Measurements from ENCODE around the gene RNF8. TPM values are rescaled to one million over a fixed set of nuclear protein-coding genes. Genes with fewer than 3 reads are reported as not detected.

The RNF8 gene
- total RNA-seq, 1 donor from 2014 or later: 14.0 TPM

DNA sequence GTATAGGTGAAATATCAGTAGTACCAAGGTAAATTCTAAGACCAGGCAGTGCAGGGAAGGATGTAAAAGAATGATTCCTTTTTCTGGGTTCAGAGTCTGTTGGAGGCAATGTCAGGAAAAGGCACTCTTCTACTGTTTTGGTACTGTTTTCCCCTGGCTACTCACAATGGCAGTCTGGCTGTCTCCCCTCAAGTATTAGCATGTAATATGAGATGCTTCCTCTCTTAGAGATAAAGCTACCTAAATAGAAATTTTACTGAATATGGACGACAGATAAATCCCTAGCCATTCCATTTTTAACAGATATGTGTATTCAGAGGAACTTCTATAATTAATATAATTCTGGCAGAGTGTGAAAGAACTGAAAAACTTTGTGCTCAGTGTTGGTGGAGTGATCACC is 3.5 kb downstream of the RNF8 start:
- no peak for DNase-seq (ENCODE audit: low read depth)

DNA sequence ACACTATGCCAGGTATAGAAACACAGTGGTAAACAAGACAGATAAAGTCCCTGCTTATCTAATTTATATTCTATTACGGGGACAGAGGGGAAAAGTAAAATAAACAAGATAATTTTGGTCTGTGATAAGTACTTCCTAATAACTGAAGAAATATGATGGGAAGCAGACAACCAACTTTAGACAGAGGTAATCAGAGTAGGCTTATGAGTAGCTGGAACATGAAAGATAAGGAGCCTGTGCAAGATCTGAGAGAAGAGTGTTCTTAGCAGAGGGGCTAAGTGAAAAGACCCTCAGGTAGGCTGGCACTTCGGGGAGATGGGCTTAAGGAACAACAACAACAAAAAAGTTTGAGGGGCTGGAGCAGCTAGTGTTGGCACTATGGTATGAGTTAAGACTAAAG is 4.1 kb downstream of the RNF8 start:
- no peak for DNase-seq (ENCODE audit: low read depth)

DNA sequence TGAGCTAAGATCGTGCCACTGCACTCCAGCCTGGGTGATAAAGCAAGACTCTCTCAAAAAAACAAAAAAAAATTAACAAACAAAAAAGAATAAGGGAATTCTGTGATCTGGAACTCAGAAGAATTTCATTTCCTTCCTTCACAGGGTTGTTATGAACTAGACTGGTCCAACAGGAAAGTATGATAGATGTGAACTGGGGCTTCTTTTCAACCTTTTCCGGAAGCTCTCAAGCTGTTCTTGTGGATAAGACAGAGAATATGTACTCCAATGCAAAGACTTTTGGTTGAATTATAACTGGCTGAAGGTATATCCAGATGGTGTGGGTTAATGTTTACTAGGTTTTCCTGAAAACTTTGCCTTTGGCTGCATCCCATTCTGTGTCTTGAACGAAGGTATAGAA is 5.3 kb downstream of the RNF8 start:
- no peak for DNase-seq (ENCODE audit: low read depth)

DNA sequence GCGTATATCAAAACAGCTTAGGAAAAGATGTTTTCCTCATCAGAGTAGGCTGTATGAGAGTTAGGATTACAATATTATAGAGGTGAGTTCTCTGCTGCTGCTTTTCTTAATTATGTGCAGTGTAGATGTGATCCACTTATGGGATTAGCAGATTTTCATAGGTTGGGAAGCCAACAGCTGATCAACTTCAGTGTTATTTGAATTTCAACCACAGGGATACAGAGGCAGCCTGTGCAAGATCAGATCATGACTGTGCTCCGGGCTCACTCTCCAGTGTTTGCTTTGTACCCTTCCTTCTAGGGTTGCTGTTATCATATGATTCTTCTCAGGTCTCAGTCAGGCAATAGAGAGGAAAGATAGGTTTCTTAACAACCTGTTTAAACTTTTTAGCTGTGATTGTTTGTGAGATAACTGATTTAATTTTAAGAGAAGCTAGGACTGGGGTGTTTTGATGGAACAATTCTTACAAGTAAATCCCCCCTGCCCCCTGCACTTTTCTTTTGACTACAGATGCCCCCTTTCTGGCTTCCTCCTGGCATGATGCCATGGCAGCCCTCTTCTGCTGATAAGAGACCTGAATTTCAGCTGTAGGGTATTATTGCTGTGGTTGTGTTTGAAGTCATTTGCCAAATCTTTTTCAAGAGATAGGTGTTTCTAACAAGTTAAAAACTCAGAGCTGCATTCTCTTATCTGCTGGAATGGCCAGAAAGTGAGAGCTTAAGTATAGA is 8.5 kb downstream of the RNF8 start:
- DNase-seq (ENCODE audit: low read depth): no peak

DNA sequence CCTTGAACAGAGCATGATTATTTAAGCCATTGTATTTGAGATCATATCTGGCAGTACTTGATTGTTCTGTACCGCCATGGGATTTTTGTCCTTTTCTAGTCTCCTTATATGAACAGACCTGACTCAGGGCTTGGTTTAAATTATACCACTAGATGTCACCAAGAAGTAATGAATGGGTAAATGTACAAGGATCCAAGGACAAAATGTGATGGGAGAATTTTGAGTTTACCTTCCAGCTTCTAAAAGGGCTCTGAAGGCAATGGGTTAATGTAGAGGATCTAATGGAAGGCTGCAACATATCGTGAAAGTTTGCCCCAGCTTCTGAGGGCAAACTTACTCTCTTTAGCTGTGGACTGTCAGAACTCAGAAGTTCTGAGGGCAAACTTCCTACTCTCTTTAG is 12.0 kb downstream of the RNF8 start:
- DNase-seq (ENCODE audit: low read depth): peak; percentile 39

DNA sequence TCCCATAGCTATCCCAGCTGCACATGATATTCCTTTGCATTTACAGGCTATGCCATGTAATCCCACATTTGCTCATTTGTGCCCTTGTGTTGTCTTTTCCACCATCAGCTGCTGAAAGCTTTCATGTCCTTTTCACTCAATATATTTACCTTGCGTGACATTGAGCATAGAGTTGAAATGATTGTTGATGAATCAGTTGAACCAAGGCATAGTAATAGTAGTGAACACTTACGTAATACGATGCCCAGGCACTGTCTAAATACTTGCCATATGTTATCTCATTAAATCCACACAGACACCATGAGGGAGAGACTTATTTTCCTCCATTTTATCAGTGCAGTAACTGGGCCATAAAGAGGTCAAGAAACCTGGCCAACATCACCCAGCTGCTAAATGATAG is 13.1 kb downstream of the RNF8 start:
- DNase-seq (ENCODE audit: low read depth): no peak

DNA sequence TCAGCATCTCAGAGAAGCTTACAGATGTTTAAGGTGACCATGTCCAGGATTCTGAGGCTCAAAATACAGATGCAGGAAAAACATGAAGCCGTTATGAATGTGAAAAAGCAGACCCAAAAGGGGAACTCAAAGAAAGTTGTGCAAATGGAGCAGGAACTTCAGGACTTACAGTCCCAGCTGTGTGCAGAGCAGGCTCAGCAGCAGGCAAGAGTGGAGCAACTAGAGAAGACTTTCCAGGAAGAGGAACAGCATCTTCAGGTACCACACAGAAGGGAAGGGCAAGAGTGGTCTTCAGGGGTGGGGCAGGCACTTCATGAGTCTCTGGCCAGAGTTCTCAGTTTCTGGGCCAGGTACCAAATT is 15.2 kb downstream of the RNF8 start:
- no peak for DNase-seq (ENCODE audit: low read depth)

DNA sequence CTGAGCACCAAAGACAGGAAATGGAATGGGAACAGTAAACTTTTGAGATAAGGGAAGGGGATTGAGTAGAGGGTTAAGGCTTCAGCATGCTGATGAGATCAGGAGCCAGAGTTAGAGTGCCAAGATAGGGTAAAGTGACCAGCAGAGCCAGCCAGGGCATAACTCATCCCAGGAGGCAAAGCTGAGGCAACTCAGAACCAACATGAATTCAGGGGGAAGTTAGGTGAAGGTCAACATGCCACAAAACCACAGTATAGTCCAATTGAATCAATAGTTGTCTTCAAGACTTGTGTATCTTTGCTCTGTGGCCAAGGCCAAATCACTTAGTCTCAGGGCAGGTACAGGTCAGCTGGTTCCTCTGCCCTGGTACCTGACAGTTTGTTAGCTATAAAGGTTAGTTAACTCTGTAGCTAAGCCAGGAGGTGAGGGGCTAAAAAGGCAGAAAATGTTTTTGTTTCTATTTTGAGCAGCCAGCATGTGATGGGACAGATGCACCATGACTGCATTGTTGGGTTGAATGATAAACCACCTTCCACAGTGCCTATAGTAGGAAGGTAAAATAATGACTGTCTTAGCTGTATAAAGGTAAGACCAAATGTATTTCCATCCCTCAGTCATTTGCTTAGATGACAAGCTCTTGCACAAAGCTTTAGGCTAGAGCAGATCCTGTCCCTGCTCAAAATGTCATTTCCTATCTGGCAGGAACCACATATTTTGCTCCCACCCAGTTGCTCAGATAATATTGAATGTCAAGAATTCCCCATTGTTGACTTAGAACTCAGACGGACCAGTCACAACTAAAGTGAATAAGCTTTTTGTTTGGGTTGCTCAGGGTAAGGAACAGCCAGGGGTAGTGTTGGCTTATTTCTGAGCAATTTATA is 15.8 kb downstream of the RNF8 start:
- peak; percentile 40 for DNase-seq (ENCODE audit: low read depth)

DNA sequence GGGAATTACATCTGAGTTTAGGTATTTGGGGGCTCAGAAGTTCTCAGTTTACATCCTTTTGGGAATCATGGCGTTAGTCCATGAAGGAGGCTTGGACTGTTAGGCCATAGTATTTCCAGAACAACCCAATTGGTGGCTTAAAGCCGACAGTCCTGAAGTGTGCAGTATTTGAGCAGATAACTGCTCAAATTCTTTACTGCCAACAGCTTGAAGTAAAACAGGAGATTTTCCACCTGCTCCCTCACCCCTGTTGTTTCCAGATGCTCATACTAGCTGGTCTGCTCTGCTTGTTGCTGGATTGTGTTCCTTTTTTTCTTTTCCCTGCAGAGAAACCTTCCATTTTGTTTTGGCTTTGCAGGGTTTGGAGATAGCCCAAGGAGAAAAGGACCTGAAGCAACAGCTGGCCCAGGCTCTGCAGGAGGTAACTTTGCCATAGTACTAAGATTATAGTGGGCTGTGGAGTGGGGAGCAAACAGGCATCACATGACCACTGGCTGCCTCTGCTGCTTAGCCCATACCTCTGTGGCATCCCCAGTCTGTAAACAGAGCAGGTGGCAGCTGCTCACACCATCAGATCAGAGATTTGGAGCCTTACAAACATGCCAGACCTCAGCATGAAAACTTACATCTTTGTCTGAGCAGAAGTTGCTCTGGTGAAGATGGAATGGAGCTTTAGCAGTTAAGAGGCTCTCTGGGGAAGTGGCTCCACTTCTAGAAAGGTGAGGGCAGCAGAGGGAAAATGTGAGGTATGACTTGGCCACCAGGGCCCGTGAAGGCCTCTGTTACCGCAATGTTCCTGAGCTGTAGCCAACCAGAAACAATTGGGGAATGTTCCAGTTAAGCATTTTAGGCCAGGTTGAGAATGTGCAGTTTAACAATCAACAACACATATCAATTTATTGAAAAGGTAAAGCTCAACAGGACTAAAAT is 17.6 kb downstream of the RNF8 start:
- DNase-seq (ENCODE audit: low read depth): peak; percentile 52

DNA sequence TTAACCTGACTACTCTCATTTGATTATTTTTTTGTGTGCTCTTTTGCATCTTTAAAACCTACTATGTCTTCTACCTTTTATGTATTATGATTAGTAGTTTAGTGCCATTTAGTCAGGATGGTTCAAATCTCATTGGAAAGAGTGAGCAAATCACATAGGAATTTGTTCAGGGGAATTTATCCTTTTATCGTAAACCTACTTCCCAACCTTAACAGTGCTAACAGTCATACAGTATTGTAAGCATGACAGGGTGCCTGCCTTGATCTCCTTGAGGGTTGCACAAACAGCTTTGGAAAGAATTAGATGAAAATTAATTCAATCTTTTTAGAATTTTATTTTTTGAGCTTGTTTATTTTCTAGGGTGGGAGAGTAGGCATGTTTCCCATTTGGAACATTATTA is 18.3 kb downstream of the RNF8 start:
- no peak for DNase-seq (ENCODE audit: low read depth)

DNA sequence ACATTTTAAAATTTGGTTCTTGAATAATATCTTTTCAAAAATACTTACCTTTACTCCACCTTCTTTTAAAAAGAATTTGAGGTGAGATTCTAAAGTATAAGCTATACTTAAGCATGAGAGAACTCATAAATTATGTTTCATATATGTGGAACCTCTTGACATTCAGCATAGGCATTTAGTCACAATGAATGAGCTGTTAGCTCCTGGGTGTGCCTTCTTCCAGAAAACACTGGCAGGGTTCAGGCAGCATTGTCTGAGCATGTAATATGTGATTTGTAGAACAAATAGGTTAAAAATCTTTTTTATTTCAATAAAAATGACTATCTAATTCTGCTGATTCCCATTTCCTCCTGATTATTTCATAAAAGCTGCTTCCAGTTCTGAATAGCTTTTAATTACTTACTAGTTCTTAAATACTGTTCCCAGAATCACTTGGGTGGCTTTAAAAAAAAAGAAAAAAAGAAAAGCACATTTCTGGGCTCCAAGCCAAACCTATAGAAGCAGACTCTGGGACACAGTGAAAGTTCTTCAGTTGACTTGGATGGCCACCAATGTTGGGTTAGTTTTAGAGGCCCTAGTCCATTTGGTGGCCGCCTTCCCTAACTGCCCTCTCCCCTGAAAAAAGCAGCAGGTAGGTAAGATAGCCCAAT is 20.2 kb downstream of the RNF8 start:
- no peak for DNase-seq (ENCODE audit: low read depth)

DNA sequence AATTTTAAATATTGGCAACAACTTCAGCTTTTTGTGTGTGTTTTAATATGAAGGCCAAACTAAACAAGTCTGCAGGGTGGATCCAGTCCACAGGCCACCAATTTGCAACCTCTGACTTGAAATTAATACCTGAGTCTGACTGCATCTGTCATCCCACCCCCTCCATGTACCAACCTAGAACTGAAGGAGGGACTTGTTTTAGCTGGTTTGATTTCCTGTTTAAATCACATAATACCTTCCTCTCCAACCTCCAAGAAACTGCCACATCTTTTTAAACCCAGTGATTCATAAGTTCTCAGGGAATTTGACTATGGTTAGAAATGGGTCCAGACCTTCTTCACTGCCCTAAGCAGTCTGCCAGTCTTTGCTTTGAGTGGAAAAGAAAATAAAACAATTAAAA is 21.6 kb downstream of the RNF8 start:
- no peak for DNase-seq (ENCODE audit: low read depth)

DNA sequence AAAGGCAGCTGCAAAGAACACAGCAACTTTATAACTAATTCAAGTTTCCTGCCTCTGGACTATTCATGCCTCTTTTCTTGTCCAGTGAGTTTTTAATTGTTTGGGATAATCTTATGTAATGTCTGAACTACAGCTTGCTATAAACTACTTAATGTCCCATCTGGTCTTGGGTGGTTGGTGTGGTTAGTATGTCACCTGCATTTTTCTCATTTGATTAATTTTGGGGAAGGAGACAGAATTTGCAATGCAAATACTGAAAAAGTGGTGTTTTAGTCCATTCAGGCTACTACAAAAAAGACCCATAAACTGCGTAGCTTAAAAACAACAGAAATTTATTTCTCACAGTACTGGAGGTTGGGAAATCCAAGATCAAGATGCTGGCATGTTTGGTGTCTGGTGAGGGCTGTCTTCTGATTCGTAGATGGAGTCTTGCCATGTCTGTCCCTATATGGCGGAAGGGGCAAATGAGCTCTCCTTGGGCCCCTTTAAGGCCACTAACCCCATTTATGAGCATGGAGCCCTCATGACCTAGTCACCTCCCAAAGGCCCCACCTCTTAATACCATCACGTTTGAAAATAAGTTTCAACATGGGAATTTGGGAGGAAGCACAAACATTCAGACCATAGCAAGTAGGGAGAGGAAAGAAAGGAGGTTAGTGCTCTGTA is 22.4 kb downstream of the RNF8 start:
- DNase-seq (ENCODE audit: low read depth): no peak

DNA sequence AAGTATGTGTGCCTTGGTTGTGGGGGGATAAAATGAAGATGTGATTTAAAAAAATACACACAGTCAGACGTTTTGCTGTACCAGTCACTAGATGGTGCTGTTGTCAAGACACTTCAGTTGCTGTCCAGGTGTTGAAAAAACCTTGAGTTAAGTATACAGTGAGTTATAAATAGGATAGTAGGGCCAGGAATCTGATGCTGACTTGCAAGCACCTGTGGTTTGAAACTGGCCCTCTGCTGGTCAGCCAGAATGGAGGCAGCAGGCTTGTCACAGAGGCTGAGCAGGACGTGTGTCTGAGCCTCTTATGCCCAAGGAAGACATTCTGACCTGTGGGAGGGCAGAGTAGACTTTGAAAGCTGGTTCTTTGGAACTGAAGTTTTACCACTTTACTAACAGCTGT is 27.8 kb downstream of the RNF8 start:
- peak; percentile 64 for DNase-seq (ENCODE audit: low read depth)

DNA sequence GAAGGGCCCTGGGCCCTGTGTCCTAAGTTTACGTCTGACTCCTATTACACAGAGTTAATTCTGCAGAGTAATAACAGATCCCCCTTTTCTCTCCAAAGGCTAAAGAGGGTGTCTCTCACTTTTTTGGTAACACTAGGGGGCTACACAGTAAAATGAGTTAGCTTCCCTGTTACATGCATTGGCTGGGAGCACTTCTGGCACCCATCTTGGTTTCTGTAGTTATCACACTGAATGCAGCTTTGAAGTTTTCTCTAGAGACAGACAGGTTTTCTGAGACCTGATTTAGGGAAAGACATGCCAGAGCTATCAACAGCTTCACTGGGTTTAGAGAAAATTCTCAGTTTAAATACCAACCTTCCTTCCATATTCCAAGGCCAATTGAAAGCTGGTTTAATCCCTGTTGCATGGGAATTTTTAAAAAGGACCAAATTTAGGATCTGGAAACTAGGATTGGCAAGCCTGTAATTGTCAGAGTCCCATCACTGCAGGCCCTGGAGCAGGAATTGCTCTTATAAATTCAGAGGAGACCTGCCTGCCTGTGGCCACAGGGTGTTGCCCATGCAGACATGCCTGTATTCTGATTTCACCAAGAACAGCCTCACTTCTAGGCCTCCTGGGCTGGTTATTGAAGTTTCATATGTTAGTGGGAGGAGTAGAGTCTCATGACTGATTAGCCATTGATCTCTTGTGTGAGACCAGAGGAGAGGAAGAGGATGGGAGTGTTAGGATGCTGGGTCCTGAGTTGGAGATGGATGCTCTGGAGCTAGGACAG is 29.4 kb downstream of the RNF8 start:
- no peak for DNase-seq (ENCODE audit: low read depth)

DNA sequence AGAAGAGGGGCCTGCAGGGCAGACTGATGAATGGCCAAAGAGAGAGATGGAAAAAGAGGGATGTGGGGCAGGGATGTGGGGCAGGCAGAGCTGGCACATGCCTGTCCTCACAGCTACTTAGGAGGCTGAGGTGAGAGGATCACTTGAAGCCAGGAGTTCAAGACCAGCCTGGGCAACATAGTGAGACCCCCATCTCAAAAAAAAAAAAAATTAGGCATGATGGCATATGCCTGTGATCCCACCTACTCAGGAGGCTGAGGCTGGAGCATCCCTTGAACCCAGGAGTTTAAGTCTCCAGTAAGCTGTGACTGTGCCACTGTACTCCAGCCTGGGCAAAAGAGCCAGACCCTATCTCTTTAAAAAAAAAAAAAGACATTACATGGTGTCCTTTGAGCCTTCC is 34.8 kb downstream of the RNF8 start:
- no peak for DNase-seq (ENCODE audit: low read depth)

DNA sequence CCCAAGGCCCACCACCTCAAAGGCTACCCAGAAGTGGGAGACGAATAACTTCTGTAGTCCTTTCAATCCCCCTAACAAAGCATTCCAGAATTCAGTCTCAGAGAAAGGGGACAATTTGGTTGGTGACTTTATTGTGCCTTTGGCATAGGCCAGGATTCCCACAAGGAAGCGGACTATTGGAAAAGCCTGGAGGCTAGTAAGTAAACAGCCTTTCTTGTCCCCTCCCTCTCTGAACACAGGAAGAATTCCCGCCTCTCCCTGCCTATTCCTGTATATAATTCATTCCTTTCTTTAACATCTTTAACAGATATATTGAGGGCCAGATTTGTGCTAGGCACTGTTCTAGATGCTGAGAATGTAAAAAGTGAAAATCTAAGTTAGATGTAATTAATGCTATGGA is 36.1 kb downstream of the RNF8 start:
- no peak for DNase-seq (ENCODE audit: low read depth)

DNA sequence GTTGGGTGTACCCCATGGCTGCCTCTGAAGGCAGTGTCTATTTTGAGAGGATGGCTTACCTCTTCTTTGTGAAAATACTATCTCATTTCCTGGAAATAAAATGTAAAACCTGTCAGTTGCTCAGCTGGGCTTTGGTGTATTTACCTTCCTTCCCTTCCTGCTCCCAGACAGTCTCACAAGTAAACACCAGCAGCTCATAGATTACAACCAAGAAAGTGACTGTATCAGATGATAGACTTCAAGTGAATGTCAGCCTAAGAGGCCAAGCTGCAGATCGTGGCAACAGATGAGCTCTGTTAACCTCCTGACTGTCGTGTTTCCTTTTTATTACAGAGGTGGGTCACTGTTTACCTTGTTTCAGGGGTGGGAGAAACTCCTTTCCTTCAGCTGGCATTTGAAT is 37.3 kb downstream of the RNF8 start:
- no peak for DNase-seq (ENCODE audit: low read depth)

DNA sequence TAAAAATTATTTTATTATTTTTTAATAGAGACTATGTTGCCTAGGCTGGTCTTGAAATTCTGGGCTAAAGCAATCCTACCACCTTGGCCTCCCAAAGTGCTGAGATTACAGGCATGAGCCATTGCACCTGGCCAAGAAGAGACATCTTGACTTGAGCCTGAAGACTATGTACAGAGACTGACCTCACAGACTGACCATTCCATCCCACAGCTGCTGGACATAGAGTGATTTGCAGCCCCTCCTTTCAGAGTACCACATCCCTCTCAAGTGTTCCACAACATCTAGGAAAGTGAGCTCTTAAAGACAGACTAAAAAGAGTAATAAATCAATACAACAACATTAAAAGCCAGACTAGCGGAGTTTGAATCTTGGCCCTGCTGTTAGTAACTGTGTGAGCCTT is 39.0 kb downstream of the RNF8 start:
- peak; percentile 64 for DNase-seq (ENCODE audit: low read depth)

DNA sequence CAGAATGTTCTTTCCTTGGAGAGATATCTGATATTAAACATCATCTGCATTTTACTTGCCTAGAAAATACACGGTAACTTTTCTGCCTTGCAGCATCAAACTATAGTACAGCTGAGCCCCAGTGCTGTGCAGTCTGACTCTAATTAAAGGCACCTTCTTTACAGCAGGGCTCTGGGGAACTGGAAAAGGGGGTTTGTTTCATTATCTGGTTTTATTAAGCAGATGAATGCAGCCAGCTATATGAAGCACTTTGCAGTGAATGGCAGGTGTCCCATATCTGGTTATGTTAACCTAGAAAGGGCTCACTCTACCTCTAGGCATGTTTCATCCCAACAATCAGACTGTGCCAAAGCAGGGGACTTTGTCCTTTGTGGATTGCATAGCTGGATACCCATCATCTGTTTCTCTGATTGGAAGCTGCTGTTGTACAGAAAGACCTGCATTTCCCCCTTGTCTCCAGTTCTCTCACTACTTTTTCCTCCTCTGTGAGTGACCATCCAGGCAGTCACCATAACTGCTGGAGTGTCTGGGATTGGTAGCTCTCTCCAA is 39.7 kb downstream of the RNF8 start:
- no peak for DNase-seq (ENCODE audit: low read depth)

Data from myocyte (in vitro differentiated cells).